NCI-H82 treated with DMSO at 0.1 percent for 48 hours (cell line): Measurements from ENCODE around the gene SDK2.

Source experiments
- DNase-seq: peaks from one replicate; lab custom pipeline; 2025; ENCODE audit not compliant: unreplicated experiment; lab: John Stamatoyannopoulos, UW

Gene SDK2

DNA sequence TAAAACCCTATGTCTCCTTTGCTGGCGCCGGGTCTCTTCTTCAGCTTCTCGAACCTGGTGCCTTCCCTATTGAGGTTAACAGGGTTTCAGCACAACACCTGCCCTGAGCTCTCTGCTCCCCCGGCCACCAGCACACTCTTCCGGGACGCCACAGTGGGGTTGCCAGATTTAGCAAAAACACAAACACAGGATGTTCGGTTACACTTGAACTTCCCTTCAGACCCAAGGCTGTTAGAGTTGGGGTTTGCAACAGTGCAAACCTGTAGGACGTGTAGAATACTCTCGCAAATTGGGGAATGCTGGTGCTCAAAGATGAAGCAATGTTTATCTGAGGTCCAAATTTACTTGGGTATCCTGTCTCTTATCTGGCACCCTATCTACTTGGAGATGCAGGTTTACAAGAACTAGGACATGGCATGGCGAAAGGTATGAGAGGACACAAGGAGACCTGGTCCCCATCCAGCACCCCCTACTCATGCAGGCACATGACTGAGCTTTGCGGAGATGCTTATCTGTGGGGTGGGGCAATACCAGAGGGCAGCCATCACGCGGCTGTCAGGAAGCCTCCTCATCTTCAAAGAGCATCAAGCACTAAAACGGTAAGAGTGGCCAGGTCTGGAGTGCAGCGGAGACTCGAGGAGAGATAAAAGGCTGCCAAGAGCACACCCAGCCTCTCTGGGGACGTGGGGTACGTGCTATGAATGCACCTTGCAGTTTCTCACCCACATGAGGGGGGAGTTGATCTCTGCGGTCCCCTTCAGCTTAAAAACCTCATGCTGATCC, 52.8 kb downstream of the SDK2 start:
- DNase-seq = no peak

DNA sequence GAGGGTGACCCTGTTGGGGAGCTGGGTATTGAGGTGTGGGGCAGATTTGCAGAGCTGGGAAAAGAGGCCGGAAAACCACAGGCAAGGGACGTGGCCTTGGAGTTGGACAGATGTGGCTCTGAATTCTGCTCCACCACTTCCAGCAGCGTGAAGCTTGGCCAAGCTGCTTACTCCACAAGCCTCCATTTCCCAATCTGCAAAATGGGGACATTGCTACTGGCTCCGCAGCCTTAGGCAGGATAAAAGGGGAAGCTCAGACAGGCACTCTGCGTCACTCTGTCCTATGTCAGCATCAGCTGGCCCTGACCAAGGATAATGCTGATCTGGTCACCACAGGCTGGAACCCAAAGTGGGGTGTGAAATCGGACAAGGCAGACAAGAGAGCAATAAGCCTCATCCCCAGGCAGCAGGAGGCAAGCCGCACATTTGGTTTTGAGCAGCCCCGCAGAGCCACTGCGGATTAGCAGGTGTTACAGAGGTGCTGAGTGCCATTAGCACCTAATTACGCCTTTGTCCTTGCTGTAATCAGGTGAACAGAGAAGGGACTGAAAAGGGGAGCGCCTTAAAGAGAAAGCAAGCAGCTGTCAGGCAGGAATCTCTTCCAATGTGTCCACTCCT, 54.8 kb downstream of the SDK2 start:
- DNase-seq = peak; percentile 36

DNA sequence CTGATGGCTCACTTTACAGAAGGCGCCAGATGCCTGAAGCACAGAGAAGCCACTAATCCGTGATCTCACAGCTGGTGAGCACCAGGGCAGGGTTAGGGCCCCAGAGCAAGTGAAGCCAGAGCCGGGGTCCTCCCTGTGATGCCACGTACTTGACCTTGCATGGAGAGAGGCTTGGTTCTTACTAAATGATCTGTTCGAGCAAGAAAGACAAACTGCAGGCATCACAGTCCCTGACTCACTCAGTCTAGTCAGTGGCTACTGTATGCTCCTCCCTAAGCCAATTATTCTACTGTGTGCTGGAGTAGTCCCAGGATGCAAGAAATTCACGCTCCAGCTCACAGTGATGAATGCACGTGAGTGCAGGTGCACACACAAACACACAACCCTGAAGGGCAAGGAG, 55.4 kb downstream of the SDK2 start:
- DNase-seq = peak; percentile 81

DNA sequence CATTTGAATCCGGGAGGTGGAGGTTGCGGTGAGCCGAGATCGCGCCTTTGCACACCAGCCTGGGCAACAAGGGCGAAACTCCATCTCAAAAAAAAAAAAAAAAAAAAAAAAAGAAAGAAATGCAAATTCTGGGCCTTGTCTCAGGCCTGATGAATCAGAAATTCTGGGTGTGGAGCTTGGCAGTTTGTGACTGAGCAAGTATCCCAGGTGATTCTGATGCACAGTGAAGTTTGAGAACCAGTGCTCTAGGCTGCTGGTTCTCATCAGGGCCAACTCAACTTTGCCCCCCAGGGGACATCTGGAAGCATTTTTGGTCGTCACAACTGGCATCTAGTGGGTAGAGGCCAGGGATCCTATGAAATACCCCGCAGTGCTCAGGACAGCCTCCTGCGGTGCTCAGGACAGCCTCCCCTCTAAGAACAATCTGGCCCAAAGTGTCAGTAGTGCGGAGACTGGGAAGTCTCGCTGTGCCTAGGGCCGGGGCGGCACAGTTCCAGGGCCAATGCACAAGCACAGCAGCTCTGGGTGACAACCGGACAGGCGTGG, 55.9 kb downstream of the SDK2 start:
- no peak for DNase-seq

DNA sequence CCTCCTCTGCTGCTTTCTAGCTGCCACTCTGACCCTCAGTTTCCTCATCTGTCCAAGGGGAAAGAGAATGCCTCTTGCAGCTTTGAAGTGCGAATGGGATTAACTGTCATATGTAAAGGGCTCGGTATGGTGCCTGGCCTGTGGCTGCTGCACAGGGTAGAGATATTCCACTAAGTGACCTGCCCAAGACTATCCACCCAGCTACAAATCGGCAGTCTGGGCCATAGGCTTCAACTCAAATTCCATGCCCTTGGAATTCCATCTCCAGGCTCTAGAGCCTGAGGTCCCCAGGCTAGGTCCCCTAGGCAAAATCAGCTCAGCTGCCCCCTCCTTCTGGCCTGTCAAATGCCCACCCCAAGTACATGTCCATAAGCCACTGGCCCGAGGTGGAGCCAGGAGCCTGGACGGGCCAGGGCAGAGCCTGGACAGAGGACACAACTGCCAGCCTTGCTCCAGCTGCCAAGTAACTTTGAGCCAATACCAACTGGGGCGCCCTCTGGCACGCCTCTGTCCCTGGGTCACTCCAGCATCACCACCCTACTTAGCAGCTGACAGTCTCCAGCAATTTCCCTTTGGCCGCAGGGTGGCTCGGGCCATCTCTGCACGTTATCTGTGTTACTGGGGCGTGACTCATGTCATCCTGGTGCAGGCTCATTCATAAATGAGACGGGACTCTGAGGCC, 57.2 kb downstream of the SDK2 start:
- no peak for DNase-seq

DNA sequence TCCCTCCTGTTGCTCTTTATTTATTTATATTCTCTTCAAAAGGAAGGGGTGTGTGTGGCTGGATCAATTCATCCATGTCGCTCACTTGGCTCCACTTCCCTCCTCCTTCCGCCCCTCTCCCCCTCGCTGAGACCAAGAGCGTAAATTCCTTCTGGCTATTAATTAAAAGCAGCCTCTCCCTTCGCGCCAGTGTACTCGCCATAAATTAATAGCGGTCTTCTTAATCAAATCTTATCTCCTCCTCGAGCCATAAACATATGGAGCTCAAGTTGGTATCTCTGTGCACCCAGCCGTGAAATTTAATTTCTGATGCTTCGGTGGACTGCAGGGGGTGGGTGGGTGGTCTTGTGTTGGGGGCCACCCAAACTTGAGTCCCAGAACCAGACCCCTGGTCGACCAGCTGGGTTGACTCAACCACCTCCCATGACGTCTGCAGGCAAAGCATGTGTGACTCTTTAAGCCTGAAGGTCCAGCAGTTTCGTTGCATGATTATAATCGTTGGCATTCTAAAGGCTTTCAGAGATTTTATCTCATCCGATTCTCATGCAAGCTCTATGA, 57.9 kb downstream of the SDK2 start:
- peak; percentile 51 for DNase-seq

DNA sequence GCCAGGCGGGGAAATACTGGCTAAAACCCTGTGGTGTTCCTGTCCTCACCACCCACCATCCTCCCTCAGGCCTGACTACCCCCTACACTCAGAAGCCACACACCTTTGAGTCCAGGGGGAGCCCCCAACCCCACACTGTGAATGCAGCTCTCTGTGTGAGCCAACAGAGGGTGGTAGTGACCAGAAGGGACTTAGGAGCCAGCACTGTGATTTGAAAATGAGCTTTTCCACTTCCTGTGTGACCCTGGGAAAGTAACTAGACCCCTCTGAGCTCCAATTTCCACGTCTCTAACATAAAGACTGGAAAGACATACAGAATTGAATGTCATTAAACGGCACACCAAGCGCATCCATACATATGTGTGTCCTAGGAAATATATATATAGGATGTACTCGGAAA, 58.7 kb downstream of the SDK2 start:
- DNase-seq = no peak

DNA sequence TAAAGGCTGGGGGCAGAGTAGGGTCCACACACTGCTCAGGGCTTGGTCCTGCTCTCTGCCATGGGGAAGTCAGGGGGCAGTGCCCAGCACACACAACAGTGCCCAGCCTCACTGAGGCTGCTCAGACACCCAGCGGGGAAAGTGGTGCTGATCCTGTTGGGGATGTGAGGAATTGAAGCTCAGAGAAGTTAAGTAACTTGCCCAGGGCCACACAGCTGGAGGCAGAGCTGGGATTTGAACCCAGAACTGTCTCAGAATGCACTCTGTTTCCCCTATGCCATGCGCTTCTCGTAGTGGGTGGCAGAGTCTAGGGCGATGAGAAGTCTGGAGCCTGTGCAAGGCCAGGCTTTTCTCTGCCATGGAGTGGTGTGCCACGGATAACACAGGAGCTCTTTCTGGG, 59.3 kb downstream of the SDK2 start:
- DNase-seq = no peak

DNA sequence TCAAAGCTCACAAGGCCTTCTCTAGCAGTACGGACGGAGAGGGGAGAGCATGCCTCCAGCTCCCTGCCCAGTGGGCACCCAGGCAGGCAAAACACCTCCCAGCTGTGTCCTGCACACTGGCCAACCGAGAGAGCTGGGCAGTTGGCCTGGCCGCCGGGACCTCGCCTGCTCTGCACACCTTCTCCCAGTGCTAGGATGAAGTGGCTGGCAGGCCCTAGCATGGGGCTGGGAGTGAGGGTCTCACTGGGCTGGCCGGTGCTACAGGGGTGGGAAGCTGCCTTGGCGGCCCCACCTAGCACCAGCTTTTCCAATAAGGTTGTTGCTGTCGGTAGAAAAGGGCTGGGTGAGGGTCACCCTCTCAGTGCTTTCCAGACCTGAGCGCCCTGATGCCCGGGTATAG, 60.2 kb downstream of the SDK2 start:
- no peak for DNase-seq

DNA sequence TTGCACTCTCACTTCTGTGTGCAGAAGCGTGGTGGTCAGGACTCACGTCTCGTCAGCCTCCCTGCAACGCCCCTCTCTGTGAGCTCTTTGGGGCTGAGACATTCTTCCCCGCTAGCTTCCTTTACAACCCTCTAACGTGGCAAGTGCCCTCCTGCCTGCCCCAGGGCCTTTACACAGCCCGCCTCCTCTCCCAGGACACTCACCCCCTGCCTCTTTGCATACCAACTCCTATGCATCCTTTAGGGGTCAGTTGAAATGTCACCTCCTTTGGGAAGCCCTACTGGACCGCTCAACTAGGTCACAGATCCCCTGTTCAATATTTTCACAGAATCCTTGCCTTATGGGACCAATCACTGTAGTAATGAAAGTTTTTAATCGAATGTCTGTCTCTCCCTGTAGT, 61.4 kb downstream of the SDK2 start:
- DNase-seq = no peak

DNA sequence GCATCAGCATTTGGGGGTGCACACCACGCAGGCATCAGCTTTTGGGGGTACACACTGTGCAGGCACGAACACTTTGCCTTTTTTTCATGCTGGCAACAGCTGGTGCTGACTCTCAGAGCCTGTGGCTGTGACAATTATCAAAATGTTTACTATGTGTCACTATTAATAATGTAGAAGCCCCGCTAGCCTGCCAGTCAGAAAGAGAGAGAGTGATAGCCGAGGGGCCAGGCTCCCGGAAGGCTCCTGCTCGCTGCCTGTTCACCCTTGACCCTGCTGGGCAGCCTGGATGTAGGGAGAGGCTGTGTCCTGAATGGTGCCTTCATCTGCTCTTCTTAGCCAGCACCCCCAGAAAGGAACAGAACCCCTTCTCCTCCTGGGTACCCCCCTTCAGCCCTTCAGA, 61.9 kb downstream of the SDK2 start:
- no peak for DNase-seq

DNA sequence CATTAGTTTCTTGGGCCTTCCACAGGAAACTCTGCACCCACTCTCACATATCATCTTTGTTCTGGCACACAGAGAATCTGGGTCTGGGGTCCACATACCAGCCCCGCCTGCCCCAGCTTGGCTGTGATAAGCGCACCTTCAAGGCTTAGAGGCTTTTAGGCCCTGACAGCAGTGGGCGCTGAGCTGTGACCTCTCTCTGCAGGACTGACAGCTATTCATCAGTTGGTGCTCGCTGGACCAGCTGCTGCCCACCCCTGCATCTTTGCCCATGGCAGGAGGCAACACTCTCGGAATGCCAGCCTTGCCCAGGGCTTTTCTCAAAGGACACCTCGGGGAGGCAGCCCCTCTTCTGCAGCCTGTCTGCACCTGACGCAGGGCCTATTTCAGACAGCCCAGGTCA, 62.9 kb downstream of the SDK2 start:
- DNase-seq = no peak

DNA sequence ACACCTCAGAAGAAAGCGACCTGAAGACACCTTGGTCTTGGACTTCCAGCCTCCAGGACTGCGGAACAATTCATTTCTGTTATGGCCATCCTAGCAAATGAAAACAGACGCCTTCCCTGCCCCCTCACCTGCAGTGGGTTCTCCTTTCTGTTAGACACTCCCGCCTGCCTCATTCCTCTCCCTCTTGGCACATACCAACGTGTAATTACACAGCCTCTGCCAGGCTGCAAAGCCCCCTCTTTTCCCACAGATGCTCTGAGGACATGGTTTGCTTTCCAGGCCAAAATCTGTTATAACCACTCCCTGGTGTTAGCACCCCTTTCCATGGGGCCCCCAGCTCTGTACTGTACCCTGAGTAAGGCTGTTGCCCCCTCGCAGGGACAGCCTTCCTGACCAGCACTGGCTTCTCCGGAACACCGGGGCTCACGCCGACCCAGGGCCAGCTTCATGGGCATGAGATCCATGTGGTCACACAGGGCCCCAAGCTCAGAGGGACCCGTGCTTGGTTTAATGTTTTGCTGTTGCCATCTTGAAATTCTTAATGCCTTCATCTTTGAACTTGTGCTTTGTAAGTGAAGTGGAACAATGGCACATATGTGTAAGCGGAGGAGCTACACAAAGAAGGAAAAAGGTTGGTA, 64.1 kb downstream of the SDK2 start:
- DNase-seq = no peak

DNA sequence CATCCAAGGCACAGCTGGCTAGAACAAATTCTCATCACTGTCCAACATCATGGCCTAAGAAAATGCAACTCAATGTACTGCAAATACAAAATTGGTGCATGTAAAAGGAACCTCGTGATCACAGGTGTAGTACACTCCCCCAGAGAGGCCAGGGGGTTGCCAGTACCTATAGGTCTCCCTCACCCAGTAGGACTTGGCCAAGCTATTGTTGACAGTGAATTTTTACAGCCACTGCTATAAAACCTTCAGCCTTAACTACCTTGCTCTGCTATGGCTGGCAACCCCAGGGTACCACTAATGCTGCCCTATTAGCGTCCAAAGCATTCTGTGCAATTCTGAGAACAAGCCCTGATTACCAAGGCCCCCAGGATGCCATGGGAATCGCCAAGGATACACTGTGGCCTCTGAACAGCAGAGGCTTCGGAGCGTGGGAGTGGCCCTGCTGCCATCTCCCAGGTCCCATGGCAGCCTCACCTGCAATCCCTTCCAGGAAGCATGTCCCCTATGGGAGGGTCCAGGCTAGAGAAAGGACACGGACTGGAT, 67.6 kb downstream of the SDK2 start:
- DNase-seq = no peak

DNA sequence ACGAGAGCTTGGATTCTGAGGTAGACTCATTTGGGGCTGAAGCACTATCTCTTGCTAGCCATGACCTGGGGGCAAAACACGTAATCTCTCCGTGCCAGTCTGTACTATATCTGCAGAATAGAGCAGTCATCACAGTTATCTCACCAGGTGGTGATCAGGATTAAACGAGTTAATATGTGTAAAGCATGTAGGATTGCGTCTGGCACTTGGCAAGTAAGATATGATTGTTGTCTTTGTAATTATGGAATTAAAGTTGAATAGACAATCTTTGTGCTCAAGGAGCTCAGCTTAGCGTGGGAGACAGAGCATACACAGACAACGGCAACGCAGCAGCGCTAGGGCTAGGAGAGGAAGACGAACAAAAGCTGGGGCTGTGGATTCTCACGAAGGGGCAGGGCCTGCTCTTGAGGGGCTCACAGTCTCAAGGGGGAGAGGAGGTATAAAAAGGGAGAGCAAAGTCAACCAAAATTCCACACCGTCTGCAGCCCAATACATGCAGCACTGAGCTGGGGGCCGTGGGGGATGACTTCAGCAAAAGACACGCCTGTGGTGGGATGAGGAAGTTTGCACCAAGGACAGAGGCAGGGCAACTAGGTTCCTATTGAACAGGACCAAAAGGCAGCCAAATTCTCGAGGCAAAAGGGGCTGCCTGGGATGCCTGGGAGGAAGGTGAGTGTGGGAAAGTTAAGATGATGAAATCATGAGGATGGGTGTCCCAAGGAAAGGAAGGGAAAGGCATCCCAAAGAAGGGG, 68.6 kb downstream of the SDK2 start:
- peak; percentile 68 for DNase-seq

DNA sequence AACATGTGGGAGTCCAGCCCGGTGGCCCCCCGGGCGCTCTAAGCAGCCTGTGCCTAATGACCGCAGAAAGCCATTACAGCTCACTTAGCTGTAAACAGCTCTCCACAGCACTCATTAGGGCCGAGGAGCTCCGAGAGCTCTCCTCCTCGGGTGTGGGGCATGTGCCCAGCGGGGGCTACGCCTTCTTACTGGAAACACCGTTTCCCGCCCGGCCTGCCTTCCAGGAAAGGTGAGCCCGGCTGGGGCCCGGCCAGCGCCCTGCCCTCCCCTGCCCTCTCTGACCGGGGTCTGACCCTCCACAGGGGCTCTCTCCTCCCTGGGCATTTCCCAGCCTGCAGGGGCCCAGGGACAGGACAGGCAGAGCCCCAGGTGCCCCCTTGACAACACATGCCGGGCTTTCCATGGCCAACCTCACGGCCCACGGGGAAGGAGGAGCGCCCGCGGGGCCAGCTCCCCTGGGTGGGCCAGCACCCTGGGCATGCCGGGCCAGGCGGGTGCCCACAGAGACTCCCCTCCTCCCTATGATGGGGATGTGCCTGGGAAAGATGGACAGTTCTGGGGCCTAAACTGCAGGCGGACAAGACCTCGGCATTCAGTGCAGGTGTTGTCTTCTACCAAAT, 72.6 kb downstream of the SDK2 start:
- no peak for DNase-seq

DNA sequence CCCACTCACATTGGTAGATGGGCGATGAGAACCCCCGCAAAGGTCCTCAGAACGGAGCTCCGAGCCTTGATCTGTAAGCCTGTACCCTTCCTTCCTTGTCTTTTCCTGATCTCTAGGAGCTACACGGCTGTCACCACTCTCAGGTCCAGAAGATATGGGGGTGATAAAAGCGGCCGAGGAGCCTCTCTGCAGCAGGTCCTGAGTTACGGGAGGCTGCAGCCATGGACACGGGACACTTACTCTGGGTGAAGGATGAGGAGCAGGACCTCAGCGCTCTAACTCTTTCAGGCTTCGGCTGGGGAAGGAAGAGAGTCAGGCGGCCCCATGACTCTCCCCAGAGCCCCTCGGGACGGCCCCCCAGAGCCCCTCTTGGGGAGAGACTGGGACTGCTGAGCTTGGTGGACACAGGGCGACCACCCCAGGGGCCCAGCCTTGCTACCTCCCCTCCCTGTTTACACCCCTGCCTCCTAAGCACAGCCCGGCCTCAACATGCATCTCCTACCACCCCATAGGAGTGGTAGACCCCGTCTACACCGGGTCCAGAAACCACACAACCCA, 74.4 kb downstream of the SDK2 start:
- no peak for DNase-seq

DNA sequence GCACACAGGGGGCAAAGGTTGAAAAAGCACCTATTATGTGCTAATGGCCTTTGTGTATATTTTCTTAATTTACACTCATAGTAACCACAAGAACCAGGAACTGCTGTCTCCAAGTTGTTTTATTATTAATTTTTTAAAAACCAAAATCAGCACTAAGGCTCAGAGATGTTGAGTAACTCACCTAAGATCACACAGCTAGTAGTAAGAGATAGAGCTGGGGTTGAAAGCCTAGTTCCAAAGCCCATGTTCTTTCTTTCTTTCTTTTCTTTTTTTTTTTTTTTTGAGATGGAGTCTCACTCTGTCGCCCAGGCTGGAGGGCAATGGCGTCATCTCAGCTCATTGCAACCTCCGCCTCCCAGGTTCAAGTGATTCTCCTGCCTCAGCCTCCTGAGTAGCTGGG, 75.3 kb downstream of the SDK2 start:
- DNase-seq = no peak
